Activated T-cell treated with anti-CD3 and anti-CD28 coated beads, Interleukin-2, amount 50 U/mL, for 72 hours (primary cell): ENCODE results near the gene KCNJ15. TPM values are rescaled to one million over a fixed set of nuclear protein-coding genes. Genes with fewer than 3 reads are reported as not detected.

Experiments used
- ATAC-seq, 2 donors: fragments of 150-1000 bp; cut with Tn5 transposase; replicated peaks in 1 of 2; 2 replicates each; pipeline ENCODE4 v1.10.0; 2021; ENCODE audit warnings: moderate library complexity in 2 of 2, mild to moderate bottlenecking in 1 of 2
- DNase-seq, 2 donors: peaks; one replicate each; pipeline ENCODE4 v3.0.0; 2021 to 2022; ENCODE audit warnings: mixed read lengths in 1 of 2
- H3K27ac Mint-ChIP-seq: one replicate; pipeline ENCODE4 v1.8.0; 2022; ENCODE audit warnings: mild to moderate bottlenecking, moderate library complexity, mixed read lengths
- H3K27me3 Mint-ChIP-seq: one replicate; pipeline ENCODE4 v1.8.0; 2022; ENCODE audit warnings: low read depth, mixed read lengths
- H3K36me3 Mint-ChIP-seq, 2 donors: one replicate each; pipeline ENCODE4 v1.8.0; 2022; ENCODE audit warnings: mixed read lengths in 2 of 2, mild to moderate bottlenecking in 1 of 2; ENCODE audit not compliant: insufficient read depth in 2 of 2
- H3K4me1 Mint-ChIP-seq: one replicate; pipeline ENCODE4 v1.8.0; 2022; ENCODE audit warnings: low read depth, mixed read lengths
- H3K4me3 Mint-ChIP-seq, 2 donors: one replicate each; pipeline ENCODE4 v1.8.0; 2022; ENCODE audit warnings: mild to moderate bottlenecking in 2 of 2, mixed read lengths in 2 of 2, moderate library complexity in 2 of 2
- H3K9me3 Mint-ChIP-seq, 2 donors: one replicate each; pipeline ENCODE4 v1.8.0; 2022; ENCODE audit warnings: mixed read lengths in 2 of 2
- total RNA-seq, 2 donors: library from RNA; stranded (reverse); gene quantifications; one replicate each; pipeline ENCODE4 v1.2.3, GENCODE V29; 2022

KCNJ15 gene
- total RNA-seq, 2 donors from 2014 or later: 0.07 TPM; not detected in 1

GRCh38 chr21:38264571-38264970 lies 7.8 kb downstream of the KCNJ15 start:
- no peak for ATAC-seq
- Mint-ChIP-seq H3K4me3 (no peak overlapping the region), H3K4me1 (peaks cover 29% of the 10 kb centered on the region), H3K36me3 (no peaks in the 10 kb centered on the region), H3K27ac (no peak overlapping the region), H3K9me3 (peaks cover 0 to 2% of the 10 kb centered on the region in 2 donors), H3K27me3 (peaks cover 9% of the 10 kb centered on the region)
- no peak for DNase-seq

GRCh38 chr21:38265166-38265565 lies 8.4 kb downstream of the KCNJ15 start:
- ATAC-seq: no peak
- Mint-ChIP-seq H3K4me1 (peaks cover 35% of the 10 kb centered on the region), H3K4me3 (no peak overlapping the region), H3K36me3 (no peaks in the 10 kb centered on the region), H3K27ac (no peak overlapping the region), H3K27me3 (peaks cover 7% of the 10 kb centered on the region), H3K9me3 (peaks cover 0 to 2% of the 10 kb centered on the region in 2 donors)
- DNase-seq: no peak

- Mint-ChIP-seq H3K27me3 (peaks cover 9% of the 10 kb centered on the region), H3K4me1 (peaks cover 40% of the 10 kb centered on the region), H3K36me3 (no peaks in the 10 kb centered on the region), H3K9me3 (peaks cover 0 to 2% of the 10 kb centered on the region in 2 donors), H3K4me3 (no peak overlapping the region), H3K27ac (no peak overlapping the region)
- ATAC-seq (no peak), DNase-seq (no peak)
Observed at GRCh38 chr21:38266732-38267131, 9.9 kb downstream of the KCNJ15 start.

GRCh38 chr21:38267136-38267755 lies 10.5 kb downstream of the KCNJ15 start:
- no peaks in the 10 kb centered on the region for H3K36me3 Mint-ChIP-seq
- ATAC-seq (no peak), DNase-seq (no peak)
- peaks cover 9% of the 10 kb centered on the region for H3K27me3 Mint-ChIP-seq
- peaks cover 40% of the 10 kb centered on the region for H3K4me1 Mint-ChIP-seq
- no peak overlapping the region for H3K4me3 Mint-ChIP-seq
- no peak overlapping the region for H3K27ac Mint-ChIP-seq
- H3K9me3 Mint-ChIP-seq: peaks cover 0 to 2% of the 10 kb centered on the region in 2 donors

GRCh38 chr21:38267991-38268863 lies 11.4 kb downstream of the KCNJ15 start:
- H3K9me3 Mint-ChIP-seq: peaks cover 0 to 2% of the 10 kb centered on the region in 2 donors
- no peak overlapping the region for H3K27ac Mint-ChIP-seq
- DNase-seq (no peak), ATAC-seq (no peak)
- peaks cover 40% of the 10 kb centered on the region for H3K4me1 Mint-ChIP-seq
- H3K4me3 Mint-ChIP-seq: peak overlapping the region; percentile 29 to 42
- H3K27me3 Mint-ChIP-seq: peaks cover 9% of the 10 kb centered on the region
- no peaks in the 10 kb centered on the region for H3K36me3 Mint-ChIP-seq

GRCh38 chr21:38268864-38269575 lies 12.2 kb downstream of the KCNJ15 start:
- Mint-ChIP-seq H3K4me3 (peak overlapping the region; percentile 10 to 21), H3K27ac (no peak overlapping the region), H3K9me3 (peaks cover 0 to 2% of the 10 kb centered on the region in 2 donors), H3K27me3 (peaks cover 9% of the 10 kb centered on the region), H3K4me1 (peaks cover 40% of the 10 kb centered on the region), H3K36me3 (no peaks in the 10 kb centered on the region)
- no peak for ATAC-seq
- no peak for DNase-seq

GRCh38 chr21:38269576-38269936 lies 12.8 kb downstream of the KCNJ15 start:
- Mint-ChIP-seq H3K4me1 (peaks cover 40% of the 10 kb centered on the region), H3K9me3 (peaks cover 0 to 2% of the 10 kb centered on the region in 2 donors), H3K36me3 (no peaks in the 10 kb centered on the region), H3K4me3 (peak overlapping the region; percentile 10 to 13), H3K27ac (no peak overlapping the region), H3K27me3 (peaks cover 9% of the 10 kb centered on the region)
- peak; percentile 54 to 60 for ATAC-seq
- DNase-seq: peak in 1 of 2 donors; percentile 5

- no peak for ATAC-seq
- DNase-seq: no peak
- Mint-ChIP-seq H3K36me3 (no peaks in the 10 kb centered on the region), H3K4me1 (peaks cover 39% of the 10 kb centered on the region), H3K27ac (no peak overlapping the region), H3K4me3 (no peak overlapping the region), H3K27me3 (peaks cover 9% of the 10 kb centered on the region), H3K9me3 (no peaks in the 10 kb centered on the region)
Observed at GRCh38 chr21:38272215-38272614, 15.4 kb downstream of the KCNJ15 start.

- DNase-seq: no peak
- peaks cover 32% of the 10 kb centered on the region for H3K4me1 Mint-ChIP-seq
Observed at GRCh38 chr21:38273745-38274542, 17.2 kb downstream of the KCNJ15 start.

GRCh38 chr21:38277501-38278131 lies 20.8 kb downstream of the KCNJ15 start:
- DNase-seq: peak; percentile 12 to 56
- no peak overlapping the region for H3K4me3 Mint-ChIP-seq
- peak; percentile 98 to 99 for ATAC-seq
- H3K9me3 Mint-ChIP-seq: peaks cover 0 to 3% of the 10 kb centered on the region in 2 donors
- no peak overlapping the region for H3K27ac Mint-ChIP-seq
- peaks cover 20% of the 10 kb centered on the region for H3K4me1 Mint-ChIP-seq
- no peaks in the 10 kb centered on the region for H3K36me3 Mint-ChIP-seq
- peaks cover 13% of the 10 kb centered on the region for H3K27me3 Mint-ChIP-seq

More at GRCh38 chr21:38273745-38274542, 17.2 kb downstream of the KCNJ15 start:
- Mint-ChIP-seq H3K9me3 (peaks cover 0 to 3% of the 10 kb centered on the region in 2 donors), H3K27ac (no peak overlapping the region), H3K4me3 (no peak overlapping the region), H3K27me3 (peaks cover 13% of the 10 kb centered on the region), H3K36me3 (no peaks in the 10 kb centered on the region)
- no peak for ATAC-seq

- Mint-ChIP-seq H3K4me1 (peaks cover 29% of the 10 kb centered on the region), H3K27ac (no peak overlapping the region), H3K27me3 (peaks cover 33% of the 10 kb centered on the region), H3K4me3 (no peak overlapping the region), H3K36me3 (no peaks in the 10 kb centered on the region), H3K9me3 (peaks cover 0 to 3% of the 10 kb centered on the region in 2 donors)
- no peak for ATAC-seq
- DNase-seq: no peak
Observed at GRCh38 chr21:38280454-38280853, 23.7 kb downstream of the KCNJ15 start.

GRCh38 chr21:38280867-38281266 lies 24.1 kb downstream of the KCNJ15 start:
- no peaks in the 10 kb centered on the region for H3K36me3 Mint-ChIP-seq
- no peak overlapping the region for H3K4me3 Mint-ChIP-seq
- ATAC-seq (no peak), DNase-seq (no peak)
- no peak overlapping the region for H3K27ac Mint-ChIP-seq
- H3K9me3 Mint-ChIP-seq: peaks cover 0 to 3% of the 10 kb centered on the region in 2 donors
- H3K27me3 Mint-ChIP-seq: peaks cover 34% of the 10 kb centered on the region
- peaks cover 29% of the 10 kb centered on the region for H3K4me1 Mint-ChIP-seq
